ENCODE results near the gene TRIM10. TPM values are rescaled to one million over a fixed set of nuclear protein-coding genes. Genes with fewer than 3 reads are reported as not detected.
"Not testable (repeated sequence)": the region's sequence is repeated elsewhere in the genome, so short reads cannot be mapped to it uniquely, and the experiment has no call there.

The TRIM10 gene
- total and polyA plus RNA-seq, 2 experiments from 2014 or later, result 0.11 TPM; not detected in 1

- Histone ChIP-seq H3K9me2 (ENCODE audit: insufficient read depth) (no peaks in the 10 kb centered on the region), H3K27me3 (replicated peaks; ENCODE audit: insufficient read depth) (peaks cover 78% of the 10 kb centered on the region), H4K20me1 (ENCODE audit: insufficient read depth) (no peaks in the 10 kb centered on the region), H3K4me1 (ENCODE audit: insufficient read depth) (no peaks in the 10 kb centered on the region), H3K79me2 (ENCODE audit: insufficient read depth) (no peaks in the 10 kb centered on the region), H3K4me2 (ENCODE audit: unreplicated experiment) (no peak overlapping the region), H3K9me3 (ENCODE audit: low read depth) (no peaks in the 10 kb centered on the region), H3F3A (ENCODE audit: insufficient read depth) (no peaks in the 10 kb centered on the region), H3K9ac (no peak overlapping the region), H3K27ac (no peak overlapping the region), H2AFZ (no peak overlapping the region), H3K36me3 (ENCODE audit: low read depth) (no peaks in the 10 kb centered on the region), H3K4me3 (no peak overlapping the region)
- TF ChIP-seq EZH2phosphoT487 (IDR thresholded peaks at IDR 0.05; ENCODE audit: insufficient read depth, low read depth) (no peak), EZH2 (IDR thresholded peaks at IDR 0.05; ENCODE audit: insufficient read depth, poor library complexity, severe bottlenecking) (no peak)
- DNase-seq, result peak; percentile 68
- in situ Hi-C loops (cut with MboI), result no loop called here
- 31 to 32% methylated on average over 7 of the region's 7 CpGs for WGBS, 2 experiments (ENCODE audit: low coverage in 1 of 2, low lambda C conversion rate in 2 of 2, missing lambda C conversion rate in 2 of 2)
Measured at GRCh38 chr6:30169658-30170614, 8.9 kb upstream of the TRIM10 start.

GRCh38 chr6:30168741-30169140 lies 7.7 kb upstream of the TRIM10 start:
- Histone ChIP-seq H3K4me2 (ENCODE audit: unreplicated experiment) (no peak overlapping the region), H3K9me2 (ENCODE audit: insufficient read depth) (no peaks in the 10 kb centered on the region), H3K79me2 (ENCODE audit: insufficient read depth) (no peaks in the 10 kb centered on the region), H3K4me1 (ENCODE audit: insufficient read depth) (no peaks in the 10 kb centered on the region), H2AFZ (no peak overlapping the region), H4K20me1 (ENCODE audit: insufficient read depth) (no peaks in the 10 kb centered on the region), H3K9me3 (ENCODE audit: low read depth) (no peaks in the 10 kb centered on the region), H3K9ac (no peak overlapping the region), H3K27ac (no peak overlapping the region), H3K4me3 (no peak overlapping the region), H3K27me3 (replicated peaks; ENCODE audit: insufficient read depth) (peaks cover 66% of the 10 kb centered on the region), H3K36me3 (ENCODE audit: low read depth) (no peaks in the 10 kb centered on the region), H3F3A (ENCODE audit: insufficient read depth) (no peaks in the 10 kb centered on the region)
- TF ChIP-seq EZH2phosphoT487 (IDR thresholded peaks at IDR 0.05; ENCODE audit: insufficient read depth, low read depth), result no peak
- no peak for TF ChIP-seq EZH2 (IDR thresholded peaks at IDR 0.05; ENCODE audit: insufficient read depth, poor library complexity, severe bottlenecking)
- in situ Hi-C loops (cut with MboI), result no loop called here
- no peak for DNase-seq
- WGBS, 2 experiments (ENCODE audit: low coverage in 1 of 2, low lambda C conversion rate in 2 of 2, missing lambda C conversion rate in 2 of 2), result 35 to 64% methylated on average over 1 of the region's 1 CpG

GRCh38 chr6:30167101-30167500 lies 6.1 kb upstream of the TRIM10 start:
- Histone ChIP-seq H3K4me2 (ENCODE audit: unreplicated experiment) (no peak overlapping the region), H3K9me3 (ENCODE audit: low read depth) (no peaks in the 10 kb centered on the region), H3K79me2 (ENCODE audit: insufficient read depth) (no peaks in the 10 kb centered on the region), H3K27me3 (replicated peaks; ENCODE audit: insufficient read depth) (peaks cover 50% of the 10 kb centered on the region), H3K36me3 (ENCODE audit: low read depth) (no peaks in the 10 kb centered on the region), H3K4me3 (no peak overlapping the region), H3F3A (ENCODE audit: insufficient read depth) (no peaks in the 10 kb centered on the region), H3K4me1 (ENCODE audit: insufficient read depth) (no peaks in the 10 kb centered on the region), H3K9ac (no peak overlapping the region), H3K27ac (no peak overlapping the region), H4K20me1 (ENCODE audit: insufficient read depth) (no peaks in the 10 kb centered on the region), H3K9me2 (ENCODE audit: insufficient read depth) (no peaks in the 10 kb centered on the region), H2AFZ (no peak overlapping the region)
- no peak for TF ChIP-seq EZH2 (IDR thresholded peaks at IDR 0.05; ENCODE audit: insufficient read depth, poor library complexity, severe bottlenecking)
- 41 to 43% methylated on average over 6 of the region's 6 CpGs for WGBS, 2 experiments (ENCODE audit: low coverage in 1 of 2, low lambda C conversion rate in 2 of 2, missing lambda C conversion rate in 2 of 2)
- in situ Hi-C loops (cut with MboI), result no loop called here
- DNase-seq, result no peak

GRCh38 chr6:30165238-30165637 lies 4.2 kb upstream of the TRIM10 start:
- H3F3A ChIP-seq (ENCODE audit: insufficient read depth); in situ Hi-C loops (cut with MboI); H3K36me3 ChIP-seq (ENCODE audit: low read depth); DNase-seq; H2AFZ ChIP-seq; H3K4me3 ChIP-seq; H3K9me3 ChIP-seq (ENCODE audit: low read depth); H4K20me1 ChIP-seq (ENCODE audit: insufficient read depth); H3K79me2 ChIP-seq (ENCODE audit: insufficient read depth); H3K9ac ChIP-seq; H3K4me1 ChIP-seq (ENCODE audit: insufficient read depth); H3K9me2 ChIP-seq (ENCODE audit: insufficient read depth); H3K4me2 ChIP-seq (ENCODE audit: unreplicated experiment); H3K27ac ChIP-seq: not testable (repeated sequence)
- 21 to 44% methylated on average over 1 of the region's 1 CpG for WGBS, 2 experiments (ENCODE audit: low coverage in 1 of 2, low lambda C conversion rate in 2 of 2, missing lambda C conversion rate in 2 of 2)
- H3K27me3 ChIP-seq (replicated peaks; ENCODE audit: insufficient read depth), result peaks cover 31% of the 10 kb centered on the region
